Dedifferentiated amniotic fluid mesenchymal stem cell (primary cell): ENCODE measurements around the gene HES5.

Source experiments
- DNase-seq: peaks from one replicate; pipeline ENCODE4 v3.0.0-alpha.2; 2016; ENCODE audit errors: extremely low spot score

HES5 gene

GRCh38 chr1:2546515-2547209, 16.6 kb upstream of the HES5 start:
- DNase-seq: peak; percentile 15

GRCh38 chr1:2545754-2546514, 15.9 kb upstream of the HES5 start:
- peak; percentile 14 for DNase-seq

- no peak for DNase-seq
Observed at GRCh38 chr1:2544875-2545640, 15.0 kb upstream of the HES5 start.

- DNase-seq: no peak
Observed at GRCh38 chr1:2544093-2544874, 14.2 kb upstream of the HES5 start.

GRCh38 chr1:2543543-2544092, 13.6 kb upstream of the HES5 start:
- no peak for DNase-seq

GRCh38 chr1:2542246-2542915, 12.3 kb upstream of the HES5 start:
- no peak for DNase-seq

- DNase-seq: no peak
Observed at GRCh38 chr1:2541619-2542245, 11.7 kb upstream of the HES5 start.

GRCh38 chr1:2540816-2541492, 10.9 kb upstream of the HES5 start:
- DNase-seq: no peak

- no peak for DNase-seq
Observed at GRCh38 chr1:2539312-2539907, 9.3 kb upstream of the HES5 start.

- DNase-seq: no peak
Observed at GRCh38 chr1:2538872-2539271, 8.8 kb upstream of the HES5 start.

- no peak for DNase-seq
Observed at GRCh38 chr1:2538376-2538775, 8.3 kb upstream of the HES5 start.

- DNase-seq: no peak
Observed at GRCh38 chr1:2537784-2538115, 7.7 kb upstream of the HES5 start.

GRCh38 chr1:2535981-2536380, 5.9 kb upstream of the HES5 start:
- no peak for DNase-seq

GRCh38 chr1:2535455-2535854, 5.4 kb upstream of the HES5 start:
- DNase-seq: no peak

- DNase-seq: no peak
Observed at GRCh38 chr1:2534687-2535441, 4.8 kb upstream of the HES5 start.

- DNase-seq: no peak
Observed at GRCh38 chr1:2534315-2534686, 4.2 kb upstream of the HES5 start.

GRCh38 chr1:2533365-2533764, 3.3 kb upstream of the HES5 start:
- peak; percentile 16 for DNase-seq

- no peak for DNase-seq
Observed at GRCh38 chr1:2532485-2533160, 2.6 kb upstream of the HES5 start.
